ENCODE results near the gene PITPNB.

The PITPNB gene

DNA sequence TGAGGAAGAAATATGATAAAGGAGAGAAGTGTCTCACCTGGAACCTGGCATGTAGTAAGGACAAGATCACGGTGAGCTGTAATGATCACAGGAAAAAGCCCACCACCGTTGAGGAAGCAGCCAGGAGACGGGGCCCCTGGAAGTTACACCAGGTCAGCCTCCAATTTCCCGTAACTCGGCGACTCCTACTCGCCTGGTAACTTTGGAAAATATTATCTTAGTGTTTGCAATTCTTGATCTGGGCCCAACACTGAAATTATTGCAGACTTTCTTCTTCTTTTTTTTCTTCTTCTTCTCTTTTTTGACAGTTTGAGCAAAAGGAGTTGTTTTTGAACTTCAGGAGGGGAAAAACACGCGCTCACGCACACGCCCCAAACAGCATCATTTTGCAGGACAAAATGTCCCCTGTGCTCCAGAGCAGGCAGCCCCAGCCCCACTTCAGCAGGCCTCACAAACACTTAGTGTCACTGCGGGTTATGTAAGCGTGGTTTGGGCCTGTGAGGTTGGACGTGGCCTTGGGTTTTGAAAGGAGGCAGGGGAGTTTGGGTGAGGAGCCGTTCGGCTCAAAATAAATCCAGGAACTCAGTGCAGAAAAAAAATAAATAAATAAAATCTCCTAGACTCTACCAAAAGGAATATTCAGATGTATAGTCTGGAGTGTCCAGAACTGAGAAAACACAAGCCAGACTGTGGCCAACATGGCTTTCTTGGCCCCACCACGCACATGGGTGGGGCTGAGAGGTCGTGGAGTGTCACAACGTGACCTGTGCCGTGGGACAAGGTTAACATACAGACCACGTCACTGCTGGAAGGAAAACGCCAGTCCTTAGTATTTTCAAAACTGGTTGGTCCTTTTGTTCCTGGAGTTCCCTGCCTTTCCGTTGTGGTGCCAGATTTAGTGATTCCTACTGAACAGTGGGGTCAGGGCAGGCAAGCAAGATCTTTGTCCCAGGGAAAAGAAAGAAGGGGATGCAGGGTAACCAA lies 91.2 kb downstream of the PITPNB start:
- no peak for DNase-seq (ENCODE audit: low read depth)

DNA sequence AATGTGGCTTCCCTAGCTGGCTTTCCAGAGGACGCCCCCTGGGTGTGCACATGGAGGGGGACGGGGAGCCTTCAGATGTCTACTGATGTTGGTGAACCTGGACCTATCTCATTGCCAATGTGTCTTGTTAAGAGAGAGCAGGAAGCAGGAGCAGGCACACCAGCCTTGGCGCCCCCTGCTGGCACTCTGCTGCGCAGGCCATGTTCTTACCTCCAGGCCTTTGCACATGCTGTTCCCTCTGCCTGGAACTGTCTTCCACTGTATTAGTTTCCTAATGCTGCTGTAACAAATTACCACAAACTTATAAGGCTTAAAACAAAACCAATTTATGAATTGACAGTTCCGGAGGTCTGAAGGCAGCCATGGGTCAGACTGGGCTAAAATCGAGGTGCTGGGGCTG lies 93.9 kb downstream of the PITPNB start:
- no peak for DNase-seq (ENCODE audit: low read depth)
- TF ChIP-seq, protein P1, sequence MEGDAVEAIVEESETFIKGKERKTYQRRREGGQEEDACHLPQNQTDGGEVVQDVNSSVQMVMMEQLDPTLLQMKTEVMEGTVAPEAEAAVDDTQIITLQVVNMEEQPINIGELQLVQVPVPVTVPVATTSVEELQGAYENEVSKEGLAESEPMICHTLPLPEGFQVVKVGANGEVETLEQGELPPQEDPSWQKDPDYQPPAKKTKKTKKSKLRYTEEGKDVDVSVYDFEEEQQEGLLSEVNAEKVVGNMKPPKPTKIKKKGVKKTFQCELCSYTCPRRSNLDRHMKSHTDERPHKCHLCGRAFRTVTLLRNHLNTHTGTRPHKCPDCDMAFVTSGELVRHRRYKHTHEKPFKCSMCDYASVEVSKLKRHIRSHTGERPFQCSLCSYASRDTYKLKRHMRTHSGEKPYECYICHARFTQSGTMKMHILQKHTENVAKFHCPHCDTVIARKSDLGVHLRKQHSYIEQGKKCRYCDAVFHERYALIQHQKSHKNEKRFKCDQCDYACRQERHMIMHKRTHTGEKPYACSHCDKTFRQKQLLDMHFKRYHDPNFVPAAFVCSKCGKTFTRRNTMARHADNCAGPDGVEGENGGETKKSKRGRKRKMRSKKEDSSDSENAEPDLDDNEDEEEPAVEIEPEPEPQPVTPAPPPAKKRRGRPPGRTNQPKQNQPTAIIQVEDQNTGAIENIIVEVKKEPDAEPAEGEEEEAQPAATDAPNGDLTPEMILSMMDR (IDR thresholded peaks at IDR 0.05; ENCODE audit: insufficient read depth, low read depth, low read length, missing control alignments), result peak; percentile 17
- no peak overlapping the region for H3K4me3 ChIP-seq (ENCODE audit: low read length)

More for the DNA sequence above, 91.2 kb downstream of the PITPNB start:
- TF ChIP-seq, protein P1 (IDR thresholded peaks at IDR 0.05; ENCODE audit: insufficient read depth, low read depth, low read length, missing control alignments), result no peak
- H3K4me3 ChIP-seq (ENCODE audit: low read length), result no peak overlapping the region

DNA sequence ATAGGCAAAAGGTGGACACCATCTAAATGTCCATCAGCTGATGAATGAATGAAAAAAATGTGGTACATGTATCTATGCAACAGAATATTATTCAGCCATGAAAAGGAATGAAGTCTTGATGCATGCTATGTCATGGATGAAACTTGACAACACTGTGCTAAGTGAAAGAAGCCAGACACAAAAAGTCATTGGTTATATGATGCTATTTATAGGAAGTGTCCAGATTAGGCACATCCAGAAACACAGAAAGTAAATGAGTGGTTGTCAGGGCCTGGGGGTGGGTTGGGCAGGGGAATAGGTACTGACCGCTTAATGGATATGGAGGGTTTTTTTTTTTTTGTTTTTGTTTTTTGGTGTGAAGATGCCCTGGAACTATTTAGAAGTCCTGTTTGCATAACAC lies 95.8 kb downstream of the PITPNB start:
- no peak for DNase-seq (ENCODE audit: low read depth)
- TF ChIP-seq, protein P1 (IDR thresholded peaks at IDR 0.05; ENCODE audit: insufficient read depth, low read depth, low read length, missing control alignments), result no peak
- H3K4me3 ChIP-seq (ENCODE audit: low read length), result no peak overlapping the region

DNA sequence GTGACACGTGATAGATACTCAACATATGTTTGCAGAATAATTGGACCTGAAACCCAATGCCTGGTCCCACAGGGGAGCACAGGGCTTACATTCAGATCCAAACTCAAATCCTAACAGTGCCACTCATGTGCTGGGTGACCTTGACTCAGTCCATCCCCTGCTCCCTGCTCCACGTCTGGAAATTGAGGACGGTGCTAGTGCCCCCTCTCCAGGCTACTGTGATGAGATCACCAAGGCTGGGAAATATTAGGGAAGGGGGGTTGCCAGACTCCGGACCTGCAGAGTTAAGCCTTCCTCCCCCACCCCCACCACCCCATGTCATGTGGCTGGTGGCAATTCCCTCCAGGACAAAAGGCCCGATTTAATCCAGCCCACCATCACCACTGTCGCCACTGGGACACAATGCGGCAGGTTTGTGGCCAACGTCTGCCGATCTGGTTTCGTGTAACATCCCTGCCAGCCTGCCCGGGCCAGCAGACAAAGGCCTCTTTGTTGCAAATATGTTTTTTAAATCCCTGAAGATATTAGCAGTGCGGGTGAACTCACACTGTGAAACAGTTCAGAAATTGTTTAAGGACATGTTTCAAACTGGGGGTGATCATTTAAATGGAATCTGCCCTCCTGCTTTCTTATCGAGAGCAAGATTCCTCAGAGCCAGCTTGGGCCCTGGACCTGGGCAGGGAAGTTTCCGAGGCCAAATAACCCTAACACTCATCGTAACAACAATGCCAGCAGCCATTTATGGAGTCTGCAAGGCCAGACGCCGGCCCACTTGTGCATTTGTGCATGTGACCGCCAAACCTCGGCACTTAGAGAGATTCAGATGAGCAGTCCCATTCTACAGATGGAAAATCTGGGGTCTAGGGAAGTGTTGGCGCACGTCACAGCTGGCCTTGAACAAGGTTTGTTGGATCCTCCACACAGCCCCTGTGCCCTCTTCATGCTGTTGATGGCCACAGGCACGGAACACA lies 97.9 kb downstream of the PITPNB start:
- no peak overlapping the region for H3K4me3 ChIP-seq (ENCODE audit: low read length)
- no peak for DNase-seq (ENCODE audit: low read depth)
- TF ChIP-seq, protein P1 (IDR thresholded peaks at IDR 0.05; ENCODE audit: insufficient read depth, low read depth, low read length, missing control alignments), result no peak

DNA sequence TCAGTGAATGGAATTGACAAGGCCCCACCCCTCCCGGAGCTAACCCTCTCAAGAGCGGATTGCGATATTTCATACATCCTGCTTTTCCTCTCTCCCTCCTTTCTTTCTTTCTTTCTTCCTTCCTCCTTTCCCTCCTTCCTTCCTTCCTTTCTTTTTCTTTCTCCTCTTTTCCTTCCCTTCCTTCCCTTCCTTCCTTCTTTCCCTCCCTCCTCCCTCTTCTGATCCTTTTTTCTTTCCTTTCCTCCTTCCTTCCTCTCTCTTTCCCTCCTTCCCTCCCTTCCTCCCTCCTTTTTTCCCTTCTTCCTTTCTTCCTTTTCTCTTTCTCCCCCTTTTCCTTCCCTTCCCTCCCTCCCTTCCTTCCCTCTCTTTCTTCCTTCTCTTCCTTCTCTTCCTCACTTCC lies 102.5 kb downstream of the PITPNB start:
- TF ChIP-seq, protein P1 (IDR thresholded peaks at IDR 0.05; ENCODE audit: insufficient read depth, low read depth, low read length, missing control alignments), result no peak
- no peak overlapping the region for H3K4me3 ChIP-seq (ENCODE audit: low read length)
- DNase-seq (ENCODE audit: low read depth), result no peak

DNA sequence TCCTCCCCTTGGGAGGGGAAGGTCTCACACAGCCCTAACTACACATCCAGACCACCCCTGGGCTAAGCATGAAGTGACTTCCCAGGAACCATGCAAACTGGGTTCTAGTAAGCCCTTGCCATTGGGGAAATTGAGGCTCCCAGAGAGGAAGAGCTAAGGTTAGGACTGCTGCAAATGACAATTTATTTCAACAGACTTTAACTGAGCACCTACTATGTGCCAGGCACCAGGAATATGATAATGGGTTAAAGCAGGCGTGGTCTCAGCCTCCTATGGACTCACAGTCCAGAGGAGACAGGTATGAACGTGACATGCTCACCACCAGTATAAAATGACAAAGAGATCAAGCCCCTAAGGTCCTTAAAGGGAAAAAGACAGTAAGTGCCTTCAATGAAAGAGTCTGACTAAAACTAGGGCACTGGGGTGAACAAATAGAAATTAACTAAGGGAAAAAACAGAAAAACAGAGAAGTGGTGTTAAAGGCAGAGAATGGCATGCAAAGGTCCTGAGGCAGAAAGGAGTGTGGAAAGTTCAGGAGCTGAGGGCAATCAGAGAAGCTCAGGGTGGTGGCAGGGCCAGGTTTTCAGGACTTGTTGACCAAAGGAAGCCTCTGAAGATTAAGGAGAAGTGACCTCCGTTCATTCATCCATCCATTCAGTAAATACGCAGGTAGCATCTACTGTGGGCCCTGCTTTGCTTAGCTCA lies 103.1 kb downstream of the PITPNB start:
- H3K4me3 ChIP-seq (ENCODE audit: low read length), result no peak overlapping the region
- TF ChIP-seq, protein P1 (IDR thresholded peaks at IDR 0.05; ENCODE audit: insufficient read depth, low read depth, low read length, missing control alignments), result no peak

More for the DNA sequence above, 103.1 kb downstream of the PITPNB start:
- DNase-seq (ENCODE audit: low read depth), result no peak

All from epithelial cell of esophagus (primary cell).